Stimulated activated CD4-positive, alpha-beta T cell treated with anti-CD3 and anti-CD28 coated beads, Interleukin-4, amount 100 ng/mL, for 48 hours (primary cell): ENCODE measurements around the gene C12orf54.
A peak's percentile ranks its signal among the peaks of the same experiment; 100 is the strongest.
"Not testable (repeated sequence)": the region's sequence is repeated elsewhere in the genome, so short reads cannot be mapped to it uniquely, and the experiment has no call there.

Experiments
- DNase-seq, 2 donors: peaks; one replicate each; pipeline ENCODE4 v3.0.0-alpha.2; 2020; ENCODE audit warnings: low read depth in 2 of 2

The C12orf54 gene

DNA sequence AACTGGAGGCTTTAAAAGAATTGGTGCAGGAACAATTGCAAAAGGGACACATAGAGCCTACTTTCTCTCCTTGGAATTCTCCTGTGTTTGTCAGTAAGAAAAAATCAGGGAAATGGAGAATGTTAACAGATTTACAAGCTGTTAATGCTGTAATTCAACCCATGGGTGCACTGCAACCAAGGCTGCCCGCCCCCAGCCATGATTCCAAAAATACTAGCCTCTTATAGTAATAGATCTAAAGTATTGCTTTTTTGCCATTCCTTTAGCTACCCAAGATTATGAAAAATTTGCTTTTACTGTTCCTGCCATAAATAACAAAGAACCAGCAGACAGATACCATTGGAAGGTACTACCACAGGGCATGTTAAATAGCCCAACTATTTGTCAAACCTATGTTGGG is 27.8 kb downstream of the C12orf54 start:
- no peak for DNase-seq

DNA sequence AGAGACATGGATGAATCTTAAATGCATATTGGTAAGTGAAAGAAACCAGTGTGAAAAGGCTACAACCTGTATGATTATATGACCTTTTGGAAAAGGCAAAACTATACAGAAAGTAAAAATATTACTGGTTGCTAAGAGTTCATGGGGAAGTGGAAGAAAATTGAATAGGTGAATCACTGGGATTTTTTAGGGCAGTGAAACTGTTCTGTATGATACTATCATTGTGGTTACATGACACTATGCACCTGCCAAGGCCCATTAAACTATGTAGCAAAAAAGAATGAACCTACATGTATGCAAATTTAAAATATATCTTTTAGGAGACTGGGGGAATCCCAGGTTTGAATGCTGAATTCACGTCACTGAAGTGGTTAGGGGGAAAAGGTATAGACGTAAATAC is 30.6 kb downstream of the C12orf54 start:
- DNase-seq = no peak

DNA sequence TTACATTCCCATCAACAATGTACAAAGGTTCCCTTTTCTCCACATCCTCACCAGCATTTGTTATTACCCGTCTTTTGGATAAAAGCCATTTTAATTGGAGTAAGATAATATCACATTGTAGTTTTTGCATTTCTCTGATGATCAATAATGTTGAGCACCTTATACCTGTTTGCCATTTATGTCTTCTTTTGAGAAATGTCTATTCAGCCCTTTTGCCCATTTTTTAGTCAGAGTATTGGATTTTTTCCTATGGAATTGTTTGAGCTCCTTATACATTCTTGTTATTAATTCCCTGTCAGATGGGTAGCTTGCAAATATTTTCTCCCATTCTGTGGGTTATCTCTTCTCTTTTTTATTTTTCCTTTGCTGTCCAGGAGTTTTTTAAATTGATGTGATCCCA is 32.4 kb downstream of the C12orf54 start:
- no peak for DNase-seq

DNA sequence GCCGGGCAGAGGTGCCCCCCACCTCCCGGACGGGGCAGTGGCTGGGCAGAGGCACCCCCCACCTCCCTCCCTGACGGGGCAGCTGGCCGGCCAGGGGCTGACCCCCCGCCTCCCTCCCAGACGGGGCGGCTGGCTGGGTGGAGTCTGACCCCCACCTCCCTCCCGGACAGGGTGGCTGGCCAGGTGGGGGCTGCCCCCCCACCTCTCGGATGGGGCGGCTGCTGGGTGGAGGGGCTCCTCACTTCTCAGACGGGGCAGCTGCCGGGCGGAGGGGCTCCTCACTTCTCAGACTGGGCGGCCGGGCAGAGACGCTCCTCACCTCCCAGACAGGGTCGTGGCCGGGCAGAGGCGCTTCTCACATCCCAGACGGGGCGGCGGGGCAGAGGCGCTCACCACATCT is 38.1 kb downstream of the C12orf54 start:
- not testable (repeated sequence) for DNase-seq

DNA sequence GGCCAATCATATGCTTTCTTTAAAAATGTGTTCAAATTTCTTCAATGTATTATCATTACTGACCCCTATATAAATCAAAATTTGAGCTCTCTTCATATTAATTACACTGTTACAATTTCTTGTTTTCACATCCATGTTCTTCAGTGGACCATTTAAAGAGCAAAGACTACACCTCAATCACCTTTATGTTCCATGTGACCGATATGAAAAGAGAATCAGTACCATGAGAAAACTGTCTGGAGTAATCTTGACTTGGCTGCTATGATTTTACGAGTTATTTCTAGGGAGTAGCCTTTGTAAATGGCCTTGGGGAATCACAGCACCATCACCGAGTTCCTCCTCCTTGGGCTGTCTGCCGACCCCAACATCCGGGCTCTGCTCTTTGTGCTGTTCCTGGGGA is 43.0 kb downstream of the C12orf54 start, which contains the start of gene OR8S1:
Gene OR8S1, plus strand, starts transcription at position 301 of the 400 bp plus-strand sequence. Its CDS starts 0 bp downstream, at position 301.
- no peak for DNase-seq

DNA sequence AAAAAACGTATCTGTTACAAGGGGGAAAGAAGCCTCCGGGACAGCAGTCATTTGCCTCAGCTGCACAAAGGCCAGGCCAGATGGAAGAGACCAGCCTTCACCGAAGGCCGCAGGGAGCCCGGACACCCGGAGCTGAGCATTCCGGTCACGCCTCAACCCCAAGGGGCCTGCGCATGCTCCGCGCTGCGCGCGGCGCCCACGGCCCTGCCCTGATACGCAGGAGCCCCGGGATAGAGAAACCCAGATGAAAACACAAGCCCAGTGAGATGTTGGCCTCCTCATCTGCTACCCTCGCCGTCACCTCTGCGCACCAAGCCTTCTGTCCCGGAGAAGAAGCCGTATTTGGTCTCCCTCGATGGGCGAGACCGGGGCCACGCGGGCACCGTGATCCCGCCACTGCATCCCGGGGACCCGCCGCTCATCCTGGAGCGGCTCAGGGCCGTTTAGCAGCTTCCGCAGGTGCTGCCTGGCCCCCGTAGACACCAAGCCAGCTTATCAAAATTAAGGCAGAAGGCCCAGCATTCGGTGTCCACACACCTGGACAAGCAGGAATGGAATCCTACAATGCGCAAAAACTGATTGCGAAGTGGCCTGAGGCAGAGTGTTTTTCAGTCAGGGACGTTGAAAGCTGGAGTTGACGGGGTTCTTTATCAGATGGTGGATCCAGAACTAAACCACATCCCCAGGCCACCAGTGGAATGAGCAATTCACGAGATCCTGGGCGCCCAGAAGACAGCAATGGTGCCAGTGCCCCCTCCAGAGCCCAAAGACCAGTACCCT is 45.8 kb downstream of the C12orf54 start:
- no peak for DNase-seq

DNA sequence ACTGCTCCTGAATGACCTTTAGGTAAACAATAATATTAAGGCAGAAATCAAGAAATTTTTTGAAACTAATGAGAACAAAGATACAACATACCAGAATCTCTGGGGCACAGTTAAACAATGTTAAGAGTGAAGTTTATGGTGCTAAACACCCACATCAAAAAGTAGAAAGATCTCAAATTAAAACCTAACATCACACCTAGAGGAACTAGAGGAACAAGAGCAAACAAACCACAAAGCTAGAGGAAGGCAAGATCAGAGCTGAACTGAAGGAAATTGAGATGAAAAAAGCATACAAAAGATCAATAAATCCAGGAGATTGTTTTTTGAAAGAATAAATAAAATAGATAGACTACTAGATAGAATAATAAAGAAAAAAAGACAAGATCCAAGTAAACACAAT is 50.3 kb downstream of the C12orf54 start:
- DNase-seq = no peak

DNA sequence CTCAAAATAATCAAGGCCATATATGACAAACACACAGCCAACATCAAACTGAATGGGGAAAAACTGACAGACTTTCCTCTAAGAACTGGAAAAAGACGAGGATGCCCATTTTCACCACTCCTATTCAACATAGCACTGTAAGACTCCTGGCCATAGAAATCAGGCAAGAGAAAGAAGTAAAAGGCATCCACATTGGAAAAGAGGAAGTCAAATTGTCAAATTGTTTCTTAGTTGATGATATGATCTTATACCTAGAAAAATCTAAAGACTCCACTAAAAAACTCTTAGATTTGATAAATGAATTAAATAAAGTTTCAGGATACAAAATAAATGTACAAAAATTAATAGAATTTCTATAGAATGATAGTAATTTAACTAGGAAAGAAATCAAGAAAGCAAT is 54.3 kb downstream of the C12orf54 start:
- no peak for DNase-seq

DNA sequence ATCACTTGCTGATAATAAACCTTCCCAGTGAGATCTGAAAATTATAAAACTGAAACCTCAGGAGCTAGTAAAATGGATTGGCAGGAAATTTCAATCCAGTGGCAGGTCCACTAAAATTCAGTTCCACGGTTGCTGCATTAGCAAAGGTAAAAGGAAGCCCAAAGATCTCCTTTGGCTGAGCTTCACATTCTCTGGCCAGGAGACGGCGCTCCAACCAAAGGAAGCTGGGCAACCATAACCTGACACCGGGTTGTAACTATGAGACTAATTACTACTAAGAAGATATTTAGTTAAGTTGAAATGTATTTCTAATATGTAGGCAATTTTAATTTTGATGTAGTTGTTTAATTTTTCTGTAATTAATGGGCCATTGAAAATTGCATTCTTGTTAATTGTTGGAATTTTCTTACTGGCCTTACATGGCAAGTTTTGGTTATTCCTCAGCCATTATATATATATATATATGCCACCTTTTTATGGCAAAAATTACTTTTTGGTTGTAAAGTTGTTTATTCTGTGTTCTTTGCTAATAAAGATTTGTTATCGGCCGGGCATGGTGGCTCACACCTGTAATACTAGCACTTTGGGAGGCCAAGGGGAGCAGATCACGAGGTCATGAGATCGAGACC is 60.1 kb downstream of the C12orf54 start:
- peak; percentile 39 to 42 for DNase-seq

DNA sequence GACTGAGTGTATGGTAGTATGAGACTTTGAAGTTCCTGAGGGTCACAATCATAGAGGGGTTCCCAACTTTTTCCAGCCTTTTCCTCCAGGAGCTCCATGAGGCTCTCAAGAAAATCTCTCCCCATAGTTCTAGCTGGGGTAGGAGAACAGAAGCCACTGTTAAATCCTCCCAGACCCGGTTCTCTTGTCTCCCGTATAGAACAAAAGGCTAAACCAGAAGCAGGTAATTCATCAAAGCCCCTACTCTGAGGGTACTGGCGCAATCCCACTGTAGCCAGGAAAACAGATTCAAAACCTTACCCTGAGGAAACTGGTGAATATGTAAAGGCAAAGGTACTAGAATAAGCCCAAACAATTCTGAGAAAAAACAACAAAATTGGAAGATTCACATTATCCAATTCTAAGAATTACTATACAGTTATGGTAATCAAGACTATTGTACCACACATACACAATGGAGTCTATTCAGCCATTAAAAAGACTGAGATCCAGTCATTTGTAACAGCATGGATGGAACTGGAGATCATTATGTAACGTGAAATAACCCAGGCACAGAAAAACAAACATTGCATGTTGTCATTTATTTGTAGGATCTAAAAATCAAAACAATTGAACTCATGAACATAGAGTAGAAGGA is 63.7 kb downstream of the C12orf54 start:
- no peak for DNase-seq
